OCI-LY3 (cell line): ENCODE data around the gene CCDC102A.

Experiments
- H2AFZ ChIP-seq: fragments of 200-600, 300-600 bp; shearing (Covaris generic); 2 replicates; pipeline ENCODE4 v1.6.0; 2014; ENCODE audit warnings: antibody characterized with exemption, low read depth, low read length
- H3K27ac ChIP-seq: fragments of 200-600, 300-600 bp; sonication (generic); 2 replicates; pipeline ENCODE4 v1.5.1; 2014; ENCODE audit warnings: mild to moderate bottlenecking, low read length, moderate library complexity, mixed read lengths
- H3K27me3 ChIP-seq: fragments of 200-600, 300-600 bp; sonication (generic); 2 replicates; pipeline ENCODE4 v1.6.1; 2014; ENCODE audit warnings: low read depth, low read length, mixed read lengths
- H3K36me3 ChIP-seq: fragments of 200-600, 300-600 bp; sonication (generic); replicated peaks from 2 replicates; pipeline ENCODE3; 2014; ENCODE audit warnings: low read depth, low read length, mixed read lengths
- H3K4me1 ChIP-seq: fragments of 300-600, 200-600 bp; sonication (generic); 2 replicates; pipeline ENCODE4 v1.6.1; 2014; ENCODE audit warnings: low read length, mixed read lengths
- H3K4me2 ChIP-seq: fragments of 200-600, 300-600 bp; sonication (generic); 2 replicates; pipeline ENCODE4 v1.6.1; 2014; ENCODE audit warnings: low read length, mixed read lengths
- H3K4me3 ChIP-seq: fragments of 300-600, 200-600 bp; sonication (generic); 2 replicates; pipeline ENCODE4 v1.5.1; 2014; ENCODE audit warnings: antibody characterized with exemption, mild to moderate bottlenecking, low read length, moderate library complexity
- H3K79me2 ChIP-seq: fragments of 300-600, 200-600 bp; shearing (Covaris generic); 2 replicates; pipeline ENCODE4 v1.6.1; 2014; ENCODE audit warnings: mild to moderate bottlenecking, low read length, mixed read lengths
- H3K9ac ChIP-seq: fragments of 300-600, 200-600 bp; shearing (Covaris generic); 2 replicates; pipeline ENCODE4 v1.6.0; 2014; ENCODE audit warnings: mild to moderate bottlenecking, low read length, moderate library complexity
- H3K9me3 ChIP-seq: fragments of 200-600, 300-600 bp; shearing (Covaris generic); 2 replicates; pipeline ENCODE4 v1.6.1; 2014; ENCODE audit warnings: low read length, mixed read lengths; ENCODE audit not compliant: insufficient read depth
- H4K20me1 ChIP-seq: fragments of 200-600, 300-600 bp; sonication (generic); 2 replicates; pipeline ENCODE4 v1.6.1; 2016; ENCODE audit warnings: low read length, mixed read lengths; ENCODE audit not compliant: insufficient read depth
- CTCF ChIP-seq: fragments of 200-600, 300-600 bp; sonication (generic); IDR thresholded peaks from 2 replicates; pipeline ENCODE4 v1.5.1; 2014; ENCODE audit warnings: antibody characterized with exemption, low read length, low read depth
- EZH2phosphoT487 ChIP-seq: fragments of 200-600 bp; shearing (Covaris generic); IDR thresholded peaks from 2 replicates; pipeline ENCODE4 v1.6.1; 2018; ENCODE audit warnings: antibody characterized with exemption, mixed run types, low read depth

The CCDC102A gene

GRCh38 chr16:57473176-57473840 lies 63.1 kb downstream of the CCDC102A start:
- H3K27ac ChIP-seq, result no peak overlapping the region
- H3K27me3 ChIP-seq, result peaks cover 13% of the 10 kb centered on the region
- no peak overlapping the region for H3K4me2 ChIP-seq
- peaks cover 8% of the 10 kb centered on the region for H3K4me1 ChIP-seq
- H3K9ac ChIP-seq, result no peak overlapping the region
- 0 out of 2 replicates have a peak, but pooled peaks cover 1% of the 10 kb centered on the region for H4K20me1 ChIP-seq
- H3K79me2 ChIP-seq, result no peaks in the 10 kb centered on the region
- H2AFZ ChIP-seq, result no peak overlapping the region
- H3K4me3 ChIP-seq, result no peak overlapping the region
- no peaks in the 10 kb centered on the region for H3K9me3 ChIP-seq
- no peak for TF ChIP-seq CTCF
- TF ChIP-seq EZH2phosphoT487, result no peak
- peaks cover 35% of the 10 kb centered on the region for H3K36me3 ChIP-seq

GRCh38 chr16:57472665-57473060 lies 63.7 kb downstream of the CCDC102A start:
- Histone ChIP-seq H2AFZ (no peak overlapping the region), H3K36me3 (peaks cover 39% of the 10 kb centered on the region), H4K20me1 (0 out of 2 replicates have a peak, but pooled peaks cover 3% of the 10 kb centered on the region), H3K4me1 (peaks cover 8% of the 10 kb centered on the region), H3K27me3 (peaks cover 9% of the 10 kb centered on the region; the same call in 1 of the 2 replicates), H3K79me2 (no peaks in the 10 kb centered on the region), H3K4me3 (no peak overlapping the region), H3K27ac (no peak overlapping the region), H3K9ac (no peak overlapping the region), H3K4me2 (no peak overlapping the region), H3K9me3 (no peaks in the 10 kb centered on the region)
- no peak for TF ChIP-seq EZH2phosphoT487
- TF ChIP-seq CTCF, result no peak

- no peaks in the 10 kb centered on the region for H3K79me2 ChIP-seq
- H3K4me3 ChIP-seq, result no peak overlapping the region
- peaks cover 45% of the 10 kb centered on the region for H3K36me3 ChIP-seq
- no peaks in the 10 kb centered on the region for H3K9me3 ChIP-seq
- peaks cover 5% of the 10 kb centered on the region; the same call in 1 of the 2 replicates for H3K27me3 ChIP-seq
- H3K9ac ChIP-seq, result no peak overlapping the region
- H3K27ac ChIP-seq, result no peak overlapping the region
- TF ChIP-seq CTCF (no peak), EZH2phosphoT487 (no peak)
- H3K4me1 ChIP-seq, result peaks cover 8% of the 10 kb centered on the region
- no peak overlapping the region for H3K4me2 ChIP-seq
- H4K20me1 ChIP-seq, result 0 out of 2 replicates have a peak, but pooled peaks cover 3% of the 10 kb centered on the region
- no peak overlapping the region for H2AFZ ChIP-seq
These were observed 64.3 kb downstream of the CCDC102A start for GRCh38 chr16:57471852-57472664.

GRCh38 chr16:57471209-57471608 lies 65.2 kb downstream of the CCDC102A start:
- Histone ChIP-seq H3K79me2 (no peaks in the 10 kb centered on the region), H3K27me3 (no peaks in the 10 kb centered on the region), H3K9ac (no peak overlapping the region), H3K4me2 (no peak overlapping the region), H3K4me3 (no peak overlapping the region), H3K4me1 (peaks cover 6% of the 10 kb centered on the region), H3K27ac (no peak overlapping the region), H4K20me1 (0 out of 2 replicates have a peak, but pooled peaks cover 3% of the 10 kb centered on the region), H2AFZ (no peak overlapping the region), H3K36me3 (peaks cover 50% of the 10 kb centered on the region), H3K9me3 (no peaks in the 10 kb centered on the region)
- TF ChIP-seq EZH2phosphoT487 (no peak), CTCF (no peak)
